DMS79 (cell line): ENCODE data around the gene SLC44A5.
"Not testable (repeated sequence)": the region's sequence is repeated elsewhere in the genome, so short reads cannot be mapped to it uniquely, and the experiment has no call there.

Experiments
- DNase-seq: peaks from one replicate; lab custom pipeline; 2025; lab: John Stamatoyannopoulos, UW

The SLC44A5 gene

DNA sequence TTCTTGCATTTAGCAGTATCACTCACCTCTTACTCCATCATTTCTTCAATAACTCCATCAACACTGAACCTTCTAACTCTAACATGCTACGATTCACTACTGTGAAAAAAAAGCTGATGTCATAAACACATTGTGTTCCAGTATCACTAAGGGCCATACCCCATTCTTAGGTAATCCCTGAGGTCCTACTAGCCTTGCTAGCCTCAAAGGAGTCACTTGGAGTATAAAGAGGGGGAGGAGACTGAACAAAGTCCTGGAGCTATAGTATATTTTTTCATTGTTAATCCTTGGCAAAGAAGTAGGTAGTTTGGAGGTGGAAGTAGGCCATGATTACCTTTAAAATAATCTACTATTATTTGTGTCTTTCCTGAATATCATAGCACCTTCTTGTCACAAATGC, at the start of gene SLC44A5:
Gene SLC44A5, minus strand, starts transcription at position 101 of the 400 bp plus-strand sequence. CDS start 69,667 bp downstream, outside the sequence.
- no peak for DNase-seq

DNA sequence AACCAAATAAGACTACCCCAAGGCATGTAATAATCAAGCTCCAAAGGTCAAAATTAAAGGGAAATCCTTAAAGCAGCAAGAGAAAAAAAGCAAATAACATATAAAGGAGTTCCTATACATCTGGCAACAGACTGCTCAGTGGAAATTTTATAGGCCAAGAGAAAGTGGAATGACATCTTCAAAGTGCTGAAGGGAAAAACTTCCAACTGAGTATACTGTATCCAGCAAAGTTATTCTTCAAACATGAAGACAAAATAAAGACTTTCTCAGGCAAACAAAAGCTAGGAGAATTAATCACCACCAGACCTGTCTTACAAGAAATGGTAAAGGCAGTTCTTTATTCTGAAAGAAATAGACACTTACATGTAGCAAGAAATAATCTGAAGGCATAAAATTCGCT, 45.0 kb upstream of the SLC44A5 start:
- no peak for DNase-seq

DNA sequence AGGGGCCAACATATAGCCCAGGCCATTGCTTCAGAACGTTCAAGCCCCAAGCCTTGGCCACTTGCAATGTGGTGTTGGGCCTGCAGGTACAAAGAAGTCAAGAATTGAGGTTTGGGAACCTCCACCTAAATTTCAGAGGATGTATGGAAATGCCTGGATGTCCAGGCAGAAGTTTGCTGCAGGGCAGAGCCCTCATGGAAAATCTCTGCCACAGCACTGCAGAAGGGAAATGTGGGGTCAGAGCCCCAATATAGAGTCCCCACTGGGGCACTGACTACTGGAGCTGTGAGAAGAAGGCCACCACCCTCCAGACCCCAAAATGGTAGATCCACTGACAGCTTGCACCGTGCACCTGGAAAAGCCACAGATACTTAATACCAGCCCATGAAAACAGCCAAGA, 36.3 kb upstream of the SLC44A5 start:
- not testable (repeated sequence) for DNase-seq

DNA sequence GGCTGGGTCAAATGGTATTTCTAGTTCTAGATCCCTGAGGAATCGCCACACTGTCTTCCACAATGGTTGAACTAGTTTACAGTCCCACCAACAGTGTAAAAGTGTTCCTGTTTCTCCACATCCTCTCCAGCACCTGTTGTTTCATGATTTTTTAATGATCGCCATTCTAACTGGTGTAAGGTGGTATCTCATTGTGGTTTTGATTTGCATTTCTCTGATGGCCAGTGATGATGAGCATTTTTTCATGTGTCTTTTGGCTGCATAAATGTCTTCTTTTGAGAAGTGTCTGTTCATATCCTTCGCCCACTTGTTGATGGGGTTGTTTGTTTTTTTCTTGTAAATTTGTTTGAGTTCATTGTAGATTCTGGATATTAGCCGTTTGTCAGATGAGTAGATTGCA, 34.2 kb upstream of the SLC44A5 start:
- DNase-seq, result not testable (repeated sequence)

DNA sequence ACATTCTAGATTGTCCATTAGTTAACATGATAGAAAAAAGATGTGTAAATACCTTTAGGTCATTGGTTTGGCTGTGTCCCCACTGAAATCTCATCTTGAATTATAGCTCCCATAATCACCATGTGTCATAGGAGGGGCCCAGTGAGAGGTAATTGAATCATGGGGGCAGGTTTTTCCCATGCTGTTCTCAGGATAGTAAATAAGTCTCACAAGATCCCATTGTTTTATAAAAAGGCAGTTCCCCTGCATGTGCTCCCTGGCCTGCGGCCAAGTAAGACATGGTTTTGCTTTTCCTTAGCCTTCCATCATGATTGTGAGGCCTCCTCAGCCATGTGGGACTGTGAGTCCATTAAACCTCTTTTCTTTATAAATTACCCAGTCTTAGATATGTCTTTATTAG, 32.5 kb upstream of the SLC44A5 start:
- DNase-seq, result no peak

DNA sequence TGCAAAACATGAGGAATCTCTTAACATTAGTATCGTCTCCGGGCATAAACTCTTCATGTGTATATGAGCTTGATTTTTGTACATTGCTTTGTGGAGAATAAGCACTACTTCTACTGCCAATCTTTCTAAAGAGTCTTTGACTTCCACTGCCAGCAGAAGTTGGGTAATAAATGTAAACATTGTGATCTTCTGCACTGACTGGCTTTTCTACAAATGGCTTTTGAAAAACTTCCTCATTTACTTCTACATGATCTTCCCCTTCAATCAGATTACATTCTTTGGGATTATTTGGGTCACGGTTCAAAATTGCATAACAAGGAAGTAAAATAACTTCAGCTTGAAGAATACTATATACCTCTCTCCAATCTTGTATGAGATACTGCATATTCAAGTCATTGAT, 30.4 kb upstream of the SLC44A5 start:
- DNase-seq, result no peak

DNA sequence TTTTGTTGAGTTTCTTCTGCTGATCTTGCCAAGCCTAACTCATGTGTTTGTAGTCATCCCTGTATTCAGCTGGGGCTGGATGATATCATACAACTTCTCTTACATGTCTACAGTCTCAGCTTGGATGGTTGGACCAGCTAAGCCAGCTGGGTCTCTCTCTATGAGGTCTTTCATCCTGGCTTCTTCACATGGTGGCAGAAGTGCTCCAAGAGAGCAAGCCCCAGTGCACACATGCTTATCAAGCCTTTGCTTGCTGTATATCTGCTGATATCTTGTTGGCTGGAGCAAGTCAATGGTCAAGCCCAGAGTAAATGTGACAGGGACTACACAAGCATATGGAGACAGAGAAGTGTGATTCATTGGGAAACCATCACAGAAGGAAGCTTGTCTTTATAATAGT, 29.2 kb upstream of the SLC44A5 start:
- DNase-seq, result no peak

DNA sequence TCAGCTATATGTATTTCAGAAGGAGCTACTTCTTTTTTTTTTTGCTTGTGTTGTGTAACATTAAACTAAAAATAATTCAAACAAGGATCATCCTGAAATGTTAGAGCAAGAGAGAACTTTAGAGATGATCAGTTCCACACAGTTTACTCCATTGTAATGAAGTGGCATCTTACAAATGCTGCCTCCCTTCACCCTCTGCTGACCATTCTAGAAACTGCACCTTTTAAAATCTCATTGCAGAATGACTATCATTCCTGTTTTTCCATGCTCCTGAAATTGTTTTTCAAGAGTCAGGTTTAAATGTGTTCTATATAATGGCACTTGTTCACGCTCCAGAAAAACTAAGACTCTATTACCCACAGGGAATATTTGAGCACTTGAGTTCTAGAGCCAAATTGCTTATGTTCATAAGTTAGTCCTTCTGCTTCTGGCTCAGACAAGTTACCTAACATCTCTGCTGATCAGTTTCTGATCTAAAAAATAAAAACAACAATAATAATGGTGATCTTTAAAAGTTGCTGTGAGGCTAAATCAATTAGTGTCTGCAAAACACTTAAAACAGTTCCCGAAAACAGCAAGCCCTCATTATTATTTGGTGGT, 21.5 kb upstream of the SLC44A5 start:
- peak; percentile 1 for DNase-seq

DNA sequence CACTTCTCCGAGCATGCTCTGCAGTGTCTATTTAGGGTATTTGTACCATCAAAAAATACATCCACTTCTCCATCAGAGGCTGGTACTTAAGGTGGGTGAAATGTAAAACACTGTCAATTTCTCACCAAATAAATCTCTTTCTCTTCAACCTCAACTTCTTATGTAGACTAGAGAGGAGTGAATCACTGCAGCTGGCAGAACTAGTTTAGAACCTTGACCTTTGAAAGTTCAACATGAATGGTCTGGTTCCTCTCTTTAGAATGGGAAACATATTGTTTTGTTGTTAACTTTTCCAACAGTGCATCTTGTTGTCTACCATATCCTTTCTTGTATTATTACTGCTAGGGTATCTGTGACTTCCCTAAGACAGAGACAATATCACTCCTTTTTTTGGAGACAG, 20.1 kb upstream of the SLC44A5 start:
- no peak for DNase-seq

DNA sequence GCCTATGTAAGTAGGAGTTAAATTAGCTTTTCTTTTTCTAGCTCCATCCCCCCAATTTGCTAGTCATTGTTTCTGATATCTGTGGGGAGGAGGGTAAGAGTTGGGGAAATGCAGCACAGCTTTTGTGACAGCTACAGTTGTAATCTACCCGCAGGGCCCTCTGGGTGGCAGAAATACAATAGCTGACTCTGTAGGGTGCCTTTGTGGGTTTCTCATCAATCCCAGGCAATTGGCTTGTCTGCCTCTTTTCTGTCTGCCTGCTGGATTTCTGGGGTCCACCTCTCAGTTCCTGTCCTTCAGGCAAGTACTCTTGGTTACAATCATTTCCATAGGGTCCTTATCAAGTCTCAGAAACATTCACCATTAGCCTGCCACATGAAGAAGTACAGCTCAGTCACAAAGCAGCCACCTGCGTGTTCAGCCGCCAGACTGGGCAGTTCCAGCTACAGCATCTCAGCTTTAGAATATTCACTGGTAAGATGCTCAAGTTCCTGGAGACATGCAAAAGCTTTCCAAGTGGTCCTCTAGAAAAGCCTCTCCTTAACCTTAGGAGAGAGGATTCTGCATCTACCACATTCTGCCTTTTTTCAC, 19.2 kb upstream of the SLC44A5 start:
- no peak for DNase-seq

DNA sequence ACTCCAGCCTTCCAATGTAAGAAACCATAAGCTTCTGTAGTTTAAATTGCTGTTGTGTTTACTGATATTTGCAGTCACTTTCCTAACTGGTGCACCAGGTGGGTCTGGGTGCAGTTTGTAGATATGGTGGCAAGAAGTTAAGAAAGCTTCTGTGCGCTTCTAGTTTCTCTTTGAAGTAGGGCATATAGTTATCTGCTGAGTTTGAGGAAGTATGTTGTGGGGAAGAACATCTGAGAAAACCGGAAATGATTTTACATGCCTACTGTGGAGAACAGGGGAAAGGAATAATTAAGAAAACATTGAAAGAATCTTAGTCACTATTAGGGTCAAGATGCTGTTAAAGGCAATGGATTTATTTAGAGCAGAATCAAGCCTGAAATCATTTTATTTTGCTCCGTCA, 14.9 kb upstream of the SLC44A5 start:
- DNase-seq, result no peak

DNA sequence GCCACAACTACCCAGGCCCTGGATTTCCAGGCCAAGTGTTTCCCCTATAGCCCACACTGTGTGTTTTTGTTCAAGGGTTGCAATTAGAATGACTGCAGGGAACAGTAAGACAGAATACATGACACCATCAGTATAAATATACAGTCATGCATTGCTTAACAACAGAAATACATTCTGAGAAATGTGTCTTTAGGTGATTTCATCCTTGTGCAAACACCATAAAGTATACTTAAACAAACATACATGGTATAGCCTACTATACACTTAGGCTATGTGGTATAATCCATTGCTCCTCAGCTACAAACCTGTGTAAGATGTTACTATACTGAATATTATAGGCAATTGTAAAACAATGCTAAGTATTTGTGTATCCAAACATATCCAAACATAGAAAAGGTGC, 7.5 kb upstream of the SLC44A5 start:
- no peak for DNase-seq

DNA sequence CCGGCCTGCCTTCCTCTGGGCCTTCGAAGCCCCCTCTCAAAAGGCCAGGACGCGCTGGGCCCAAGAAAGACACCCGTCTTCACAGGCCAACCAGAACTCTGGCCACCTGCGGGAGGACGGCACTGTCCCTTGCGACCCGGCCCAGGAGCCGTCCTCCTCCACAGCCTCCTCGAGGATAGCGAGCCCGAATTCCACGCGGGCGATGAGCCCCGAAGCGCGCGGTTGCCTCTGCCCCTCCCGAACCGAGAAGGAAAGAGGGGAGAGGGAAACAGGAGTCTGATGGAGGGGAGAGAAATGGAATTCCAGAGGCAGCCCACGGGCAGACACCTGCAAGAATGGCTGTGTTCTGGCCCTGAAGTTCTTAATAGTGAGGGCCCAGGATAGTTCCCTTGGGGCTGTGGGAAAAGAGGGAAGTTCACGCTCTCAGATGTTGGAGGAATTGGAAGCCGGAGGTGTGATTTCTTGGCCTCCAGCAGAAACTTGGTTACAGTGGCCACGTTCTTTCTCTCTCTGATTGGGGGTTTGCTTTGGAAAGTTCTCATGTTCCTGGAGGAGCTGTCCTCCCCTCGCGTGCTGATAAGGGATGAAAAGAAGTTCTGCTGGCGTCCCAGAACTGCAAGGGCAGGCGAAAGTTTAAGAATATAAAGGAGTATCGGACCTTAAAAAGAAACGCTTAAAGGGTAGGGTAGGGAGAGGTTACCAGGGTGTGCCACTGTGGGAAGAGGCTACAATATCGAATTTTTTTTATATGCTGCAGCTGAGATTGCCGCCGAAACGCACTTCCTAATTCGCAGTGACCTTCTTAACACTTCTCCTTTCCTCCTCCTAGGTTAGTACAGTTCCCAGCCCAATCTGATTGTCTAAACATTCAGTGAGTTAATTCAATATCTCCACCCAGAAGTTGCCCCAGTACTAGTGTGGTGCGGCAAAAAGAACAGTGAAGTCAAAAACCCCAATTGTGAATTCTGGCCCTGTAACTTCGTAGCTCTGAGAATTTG, 5.8 kb upstream of the SLC44A5 start:
- no peak for DNase-seq

DNA sequence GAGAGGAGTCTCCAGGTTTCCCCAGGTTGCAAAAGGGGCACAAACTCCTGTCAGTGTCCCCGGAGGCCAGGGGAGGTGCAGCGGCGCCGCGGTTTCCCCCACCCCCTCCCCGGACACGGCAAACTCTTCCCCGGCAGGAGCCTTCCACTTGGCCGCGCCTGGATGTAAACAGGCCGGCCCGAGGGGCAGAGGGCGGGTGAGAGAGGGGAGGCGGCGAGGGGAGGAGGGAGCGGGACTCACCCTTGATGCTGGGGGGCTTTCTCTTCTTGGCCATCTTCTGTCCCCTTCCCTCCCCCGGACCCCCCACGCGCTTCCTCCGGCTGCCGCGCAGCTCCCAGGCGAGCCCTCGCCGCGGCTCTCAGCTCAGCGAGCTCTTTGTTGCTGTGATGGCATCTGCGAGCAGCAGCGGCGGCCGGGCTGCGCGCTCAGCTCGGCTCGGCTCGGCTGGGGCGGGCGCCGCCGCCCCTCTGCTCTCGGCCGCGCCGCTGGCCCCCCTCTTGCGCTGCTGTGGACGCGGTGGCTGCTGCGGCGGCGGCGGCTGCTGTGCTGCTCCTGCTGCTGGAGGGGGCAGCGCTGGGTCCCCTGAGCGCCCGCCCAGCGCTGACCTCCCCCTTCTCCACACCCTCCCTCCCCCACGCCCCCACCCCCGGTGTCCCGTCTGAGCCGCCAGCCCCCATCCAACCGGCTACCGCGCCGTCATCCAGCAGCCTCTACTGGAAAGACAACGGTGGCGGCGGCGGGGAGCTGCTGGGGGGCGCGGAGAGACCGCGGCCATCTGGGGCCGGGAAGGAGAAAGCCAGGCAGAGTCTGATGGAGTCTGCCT, 4.9 kb upstream of the SLC44A5 start:
- no peak for DNase-seq

DNA sequence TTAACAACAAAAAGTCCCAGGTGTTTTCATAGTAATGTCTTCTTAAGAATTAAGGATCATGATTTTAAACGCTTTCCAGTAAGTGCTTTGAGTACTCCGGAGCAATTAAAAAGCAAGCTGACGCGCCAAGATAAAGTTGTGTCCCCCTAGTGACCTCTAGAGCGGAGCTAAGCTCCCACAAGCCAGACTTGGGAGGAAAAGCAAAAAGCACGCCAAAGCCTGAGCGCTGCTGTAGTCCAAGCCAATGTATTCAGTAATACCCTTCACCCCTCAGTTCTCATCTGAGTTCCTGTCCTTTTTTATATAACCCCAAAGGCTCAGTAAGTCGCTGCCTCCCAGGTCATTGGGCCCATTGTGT, 3.5 kb upstream of the SLC44A5 start:
- peak; percentile 20 for DNase-seq

DNA sequence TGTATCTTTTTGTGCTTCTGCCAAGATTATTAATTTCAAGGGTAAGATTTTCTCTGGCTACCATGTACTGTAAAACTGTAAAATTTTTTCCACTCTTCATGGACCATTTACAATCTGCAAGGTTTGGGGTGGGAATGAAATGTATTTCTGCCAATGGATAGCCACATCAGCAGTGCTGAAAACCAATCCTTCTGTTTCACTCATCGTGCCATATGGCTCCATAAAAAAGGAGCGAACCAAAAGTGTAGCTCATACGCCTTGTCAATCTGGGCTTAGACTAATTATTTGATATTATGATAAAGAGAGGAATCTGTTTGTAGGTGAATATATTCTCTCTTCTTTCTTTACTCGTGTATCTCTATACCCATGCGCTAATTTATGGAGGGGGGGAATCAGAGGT, 3.0 kb upstream of the SLC44A5 start:
- DNase-seq, result no peak

DNA sequence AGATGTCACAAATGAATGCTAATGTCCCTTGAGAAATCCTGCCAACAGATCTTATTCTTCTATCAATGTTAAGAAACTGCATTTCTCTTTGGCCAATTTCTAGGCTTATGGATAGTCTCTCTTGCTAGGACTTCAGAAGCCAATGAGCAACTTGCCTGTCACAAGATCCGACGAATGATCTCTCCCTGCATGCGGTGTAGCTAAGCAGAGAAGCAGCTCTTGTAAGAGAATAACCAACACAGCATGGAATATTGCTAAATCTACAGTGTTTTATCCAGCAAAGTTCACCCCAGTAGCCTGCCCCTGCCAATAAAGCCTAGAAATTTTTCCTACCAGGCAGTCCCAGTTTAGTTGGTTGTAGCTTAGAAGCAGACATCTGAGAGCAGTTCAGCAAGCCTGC, 2.1 kb upstream of the SLC44A5 start:
- DNase-seq, result no peak

DNA sequence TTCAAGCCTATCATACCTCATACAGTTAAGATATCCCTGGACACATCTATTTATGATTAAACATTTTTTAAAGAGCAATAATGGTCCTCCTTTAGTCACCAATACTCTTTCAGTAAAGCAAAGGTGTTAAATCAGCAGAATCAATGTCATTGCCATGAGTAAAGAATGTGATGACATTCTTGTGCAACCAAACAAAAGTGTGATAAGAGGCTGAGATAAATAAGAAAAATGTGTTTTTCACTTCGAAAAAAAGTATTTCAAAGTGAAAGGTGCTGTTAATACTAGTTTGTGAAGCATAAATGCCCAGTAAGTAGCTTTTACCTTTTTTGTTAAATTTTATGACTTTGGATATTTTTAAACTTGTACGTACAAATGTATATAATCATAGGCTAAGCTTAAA, 8.4 kb downstream of the SLC44A5 start:
- DNase-seq, result no peak

DNA sequence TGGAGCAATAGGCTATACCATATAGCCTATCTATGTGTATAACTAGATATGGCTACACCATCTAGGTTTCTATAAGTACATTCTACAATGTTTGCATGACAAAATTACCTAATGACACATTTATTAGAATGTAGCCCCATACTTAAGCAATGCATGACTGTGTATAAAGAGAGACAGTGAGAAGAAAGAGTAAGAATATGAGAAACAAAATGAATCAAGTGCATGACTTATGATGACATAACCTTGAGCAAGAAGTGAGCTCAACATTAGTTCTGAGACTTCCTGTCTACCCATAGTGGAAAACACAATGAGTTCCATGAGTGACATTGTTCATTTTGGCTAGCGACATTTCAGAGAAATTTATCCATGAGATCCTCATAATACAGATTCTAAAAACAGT, 10.1 kb downstream of the SLC44A5 start:
- DNase-seq, result no peak

DNA sequence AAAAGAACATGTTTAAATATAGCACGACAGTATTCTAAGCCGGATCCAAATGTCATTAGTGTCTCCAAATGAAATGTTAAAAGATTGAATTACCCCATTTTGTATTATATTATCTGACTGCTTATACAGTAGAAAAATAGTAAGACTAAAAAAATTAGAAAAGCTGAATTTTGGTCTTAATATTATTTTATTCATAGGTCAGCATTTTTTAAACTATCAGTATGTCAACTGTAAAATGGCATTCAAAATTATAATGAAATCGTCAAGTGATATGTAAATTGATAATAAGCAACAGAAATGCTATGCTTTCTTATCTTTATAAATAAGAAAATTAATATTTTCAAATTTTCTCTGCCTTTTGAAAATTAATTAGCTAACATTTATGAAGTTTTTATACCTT, 16.6 kb downstream of the SLC44A5 start:
- DNase-seq, result no peak

DNA sequence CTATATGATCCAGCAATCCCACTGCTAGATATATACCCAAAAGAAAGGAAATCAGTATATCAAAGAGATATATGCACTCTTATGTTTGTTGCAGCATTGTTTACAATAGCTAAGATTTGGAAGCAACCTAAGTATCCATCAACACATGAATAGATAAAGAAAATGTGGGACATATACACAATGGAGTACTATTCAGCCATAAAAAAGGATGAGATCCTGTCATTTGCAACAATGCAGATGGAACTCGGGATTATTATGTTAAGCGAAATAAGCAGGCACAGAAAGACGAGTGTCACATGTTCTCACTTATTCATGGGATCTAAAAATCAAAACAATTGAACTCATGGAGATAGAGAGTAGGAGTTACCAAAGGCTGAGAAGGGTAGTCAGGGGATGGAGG, 17.5 kb downstream of the SLC44A5 start:
- not testable (repeated sequence) for DNase-seq

DNA sequence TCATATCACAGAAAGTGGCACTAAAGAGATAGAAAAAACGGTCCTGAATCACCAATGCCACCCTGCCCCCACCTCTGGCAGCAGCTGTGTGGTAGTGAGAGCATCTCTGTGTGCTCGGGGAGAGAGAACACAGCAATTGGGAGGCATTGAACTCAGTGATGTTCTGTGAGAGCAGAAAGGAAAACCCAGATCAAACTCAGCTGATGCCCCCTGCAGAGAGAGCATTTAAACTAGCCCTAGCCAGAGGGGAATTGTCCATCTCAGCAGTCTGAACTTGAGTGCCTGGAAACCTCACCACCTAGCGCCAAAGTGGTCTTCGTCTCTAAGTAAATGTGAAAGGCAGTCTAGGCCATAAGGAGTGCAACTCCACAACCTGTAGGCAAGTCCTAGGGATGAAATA, 21.3 kb downstream of the SLC44A5 start:
- no peak for DNase-seq
